ENCODE data around the gene CLEC9A. TPM values are rescaled to one million over a fixed set of nuclear protein-coding genes. Genes with fewer than 3 reads are reported as not detected.

CLEC9A gene
- total and polyA plus RNA-seq, 10 of the 15 experiments (the other 5 are each of a cell fraction or from before 2014, with no cell fraction given), result not detected

- H3K27ac ChIP-seq (ENCODE audit: control insufficient read depth, insufficient read depth), result no peak overlapping the region
- SMC1A ChIA-PET (ENCODE audit: uncharacterized antibody, unreplicated experiment), result no interaction called here
- no peak overlapping the region for H3K4me2 ChIP-seq (ENCODE audit: control insufficient read depth, insufficient read depth)
- FAIRE-seq (no peak), DNase-seq (ENCODE audit: low read depth, low spot score) (no peak), ATAC-seq (no peak)
- H3K4me1 ChIP-seq (ENCODE audit: control insufficient read depth, insufficient read depth, low read length), result peaks cover 4% of the 10 kb centered on the region
- no peak overlapping the region for H3K4me3 ChIP-seq
- 60% methylated on average over 2 of the region's 2 CpGs for WGBS (ENCODE audit: insufficient coverage, insufficient replicate concordance, low lambda C conversion rate, missing lambda C conversion rate)
- H2AFZ ChIP-seq (ENCODE audit: control insufficient read depth, low read depth, low read length), result no peak overlapping the region
- no TSS peak for BruUV-seq (replicated peaks)
- no peaks in the 10 kb centered on the region for H3K36me3 ChIP-seq (ENCODE audit: control insufficient read depth in 2 of 2, insufficient read depth in 2 of 2, low read length in 1 of 2)
- POLR2A ChIA-PET, result no interaction called here
- no peaks in the 10 kb centered on the region for H4K20me1 ChIP-seq (ENCODE audit: control insufficient read depth, insufficient read depth)
- no peak for TF ChIP-seq IRF4 (IDR thresholded peaks at IDR 0.05; ENCODE audit: low read depth, low read length)
- no peak for TF ChIP-seq MTA2 (IDR thresholded peaks at IDR 0.05; ENCODE audit: low read depth)
- TF ChIP-seq E2F8 (IDR thresholded peaks at IDR 0.05; ENCODE audit: low read depth, partially characterized antibody), result no peak
- intact Hi-C loops (cut with micrococcal nuclease; ENCODE audit: unreplicated experiment) (no loop called here), in situ Hi-C loops (cut with MboI) (no loop called here)
- CTCF ChIA-PET, result no interaction called here
- RAD21 ChIA-PET (ENCODE audit: unreplicated experiment), result no interaction called here
- H3K27me3 ChIP-seq (replicated peaks in 1 of 2; ENCODE audit: control insufficient read depth in 2 of 2, insufficient read depth in 2 of 2, low read length in 1 of 2), result peaks cover 0 to 1% of the 10 kb centered on the region in 2 experiments; a peak in 2 of 4 replicates
- no peaks in the 10 kb centered on the region for H3K79me2 ChIP-seq (ENCODE audit: control insufficient read depth, insufficient read depth, low read length)
- H3K9me3 ChIP-seq (replicated peaks; ENCODE audit: control insufficient read depth, insufficient read depth, low read length), result no peaks in the 10 kb centered on the region
- H3K9ac ChIP-seq (ENCODE audit: control insufficient read depth, insufficient read depth, low read length), result no peak overlapping the region
Measured at GRCh38 chr12:10072131-10072530, 41.6 kb downstream of the CLEC9A start.

DNA sequence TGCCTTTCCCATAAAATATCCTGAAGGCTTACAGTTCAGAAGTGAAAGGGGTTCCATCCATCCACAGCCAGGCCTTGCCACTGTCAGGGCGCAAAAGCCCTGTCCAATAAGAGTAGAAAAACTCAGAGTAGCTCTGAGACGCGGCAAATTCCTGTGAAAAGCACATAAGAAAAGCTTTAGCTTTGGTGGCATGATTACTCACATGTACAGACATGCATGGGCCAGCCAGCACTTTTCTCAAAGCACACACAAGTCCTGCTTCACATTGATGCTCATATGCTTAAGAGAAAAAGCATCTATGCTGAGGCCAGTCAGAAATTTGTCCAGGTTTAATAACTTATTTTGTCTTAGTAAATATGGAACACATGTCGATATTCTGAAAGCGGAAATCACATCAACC is 42.8 kb downstream of the CLEC9A start:
- FAIRE-seq, result no peak

More for the DNA sequence above, 42.8 kb downstream of the CLEC9A start:
- ChIA-PET RAD21 (ENCODE audit: unreplicated experiment) (no interaction called here), SMC1A (ENCODE audit: uncharacterized antibody, unreplicated experiment) (no interaction called here), POLR2A (no interaction called here), CTCF (no interaction called here)
- ATAC-seq, result no peak
- in situ Hi-C loops (cut with MboI) (no loop called here), intact Hi-C loops (cut with micrococcal nuclease; ENCODE audit: unreplicated experiment) (no loop called here)
- BruUV-seq (replicated peaks), result no TSS peak
- 82% methylated on average over 5 of the region's 5 CpGs for WGBS (ENCODE audit: insufficient coverage, insufficient replicate concordance, low lambda C conversion rate, missing lambda C conversion rate)
- TF ChIP-seq RAD21 (IDR thresholded peaks at IDR 0.05; ENCODE audit: insufficient read depth, low read depth, low read length) (no peak), USF1 (IDR thresholded peaks at IDR 0.05; ENCODE audit: borderline replicate concordance, extremely low read length, insufficient read depth, low read depth, low read length) (no peak)
- no peak overlapping the region for H2AFZ ChIP-seq (ENCODE audit: control insufficient read depth, low read depth, low read length)
- H3K4me3 ChIP-seq, result no peak overlapping the region
- no peak overlapping the region for H3K9ac ChIP-seq (ENCODE audit: control insufficient read depth, insufficient read depth, low read length)
- no peaks in the 10 kb centered on the region for H3K79me2 ChIP-seq (ENCODE audit: control insufficient read depth, insufficient read depth, low read length)
- H3K27ac ChIP-seq (ENCODE audit: control insufficient read depth, insufficient read depth), result no peak overlapping the region
- H3K4me2 ChIP-seq (ENCODE audit: control insufficient read depth, insufficient read depth), result no peak overlapping the region
- no peak for DNase-seq (ENCODE audit: low read depth, low spot score)
- peaks cover 4% of the 10 kb centered on the region for H3K4me1 ChIP-seq (ENCODE audit: control insufficient read depth, insufficient read depth, low read length)
- no peaks in the 10 kb centered on the region for H4K20me1 ChIP-seq (ENCODE audit: control insufficient read depth, insufficient read depth)
- H3K27me3 ChIP-seq (replicated peaks in 1 of 2; ENCODE audit: control insufficient read depth in 2 of 2, insufficient read depth in 2 of 2, low read length in 1 of 2), result peaks cover 0 to 1% of the 10 kb centered on the region in 2 experiments; a peak in 2 of 4 replicates
- no peaks in the 10 kb centered on the region for H3K36me3 ChIP-seq (ENCODE audit: control insufficient read depth in 2 of 2, insufficient read depth in 2 of 2, low read length in 1 of 2)
- H3K9me3 ChIP-seq (replicated peaks; ENCODE audit: control insufficient read depth, insufficient read depth, low read length), result no peaks in the 10 kb centered on the region

Data from GM12878 (cell line).